Measurements from ENCODE around the gene PRDM1. TPM values are rescaled to one million over a fixed set of nuclear protein-coding genes. Genes with fewer than 3 reads are reported as not detected.

Gene PRDM1
- total and polyA plus RNA-seq, 11 donors = 0.36 to 10.8 (median 1.7) TPM

DNA sequence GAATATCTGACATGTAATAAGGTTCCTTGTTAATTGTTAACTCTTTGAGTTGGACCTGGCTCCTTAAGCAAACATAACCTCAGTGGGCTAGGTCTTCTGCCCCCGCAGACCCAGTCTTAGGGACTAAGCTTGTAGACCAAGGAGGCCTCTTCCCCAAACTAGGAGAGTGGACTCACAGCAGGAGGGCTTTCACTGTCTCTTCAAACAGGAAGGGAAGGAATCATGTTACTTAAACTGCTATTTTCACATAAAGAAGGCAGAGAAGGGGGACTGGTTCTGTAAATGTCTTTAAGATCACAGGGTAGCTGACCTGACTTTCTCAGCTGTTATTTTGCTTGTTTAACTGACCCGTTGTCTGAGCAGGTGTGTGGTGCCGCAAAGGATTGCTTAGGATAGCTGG lies 34.9 kb upstream of the PRDM1 start:
- no peak for DNase-seq
- peaks cover 0 to 4% (median 0%) of the 10 kb centered on the region in 9 donors for H3K27me3 ChIP-seq
- no peaks in the 10 kb centered on the region for H3K4me1 ChIP-seq
- intact Hi-C loops (cut with DNase I) = no loop called here
- 74 to 77% (median 75%) methylated on average over 3 of the region's 3 CpGs for WGBS, 4 donors
- H3K27ac ChIP-seq = no peak overlapping the region
- no peak overlapping the region for H3K4me3 ChIP-seq
- H3K9me3 ChIP-seq = no peaks in the 10 kb centered on the region
- ATAC-seq = no peak
- TF ChIP-seq, protein P1, sequence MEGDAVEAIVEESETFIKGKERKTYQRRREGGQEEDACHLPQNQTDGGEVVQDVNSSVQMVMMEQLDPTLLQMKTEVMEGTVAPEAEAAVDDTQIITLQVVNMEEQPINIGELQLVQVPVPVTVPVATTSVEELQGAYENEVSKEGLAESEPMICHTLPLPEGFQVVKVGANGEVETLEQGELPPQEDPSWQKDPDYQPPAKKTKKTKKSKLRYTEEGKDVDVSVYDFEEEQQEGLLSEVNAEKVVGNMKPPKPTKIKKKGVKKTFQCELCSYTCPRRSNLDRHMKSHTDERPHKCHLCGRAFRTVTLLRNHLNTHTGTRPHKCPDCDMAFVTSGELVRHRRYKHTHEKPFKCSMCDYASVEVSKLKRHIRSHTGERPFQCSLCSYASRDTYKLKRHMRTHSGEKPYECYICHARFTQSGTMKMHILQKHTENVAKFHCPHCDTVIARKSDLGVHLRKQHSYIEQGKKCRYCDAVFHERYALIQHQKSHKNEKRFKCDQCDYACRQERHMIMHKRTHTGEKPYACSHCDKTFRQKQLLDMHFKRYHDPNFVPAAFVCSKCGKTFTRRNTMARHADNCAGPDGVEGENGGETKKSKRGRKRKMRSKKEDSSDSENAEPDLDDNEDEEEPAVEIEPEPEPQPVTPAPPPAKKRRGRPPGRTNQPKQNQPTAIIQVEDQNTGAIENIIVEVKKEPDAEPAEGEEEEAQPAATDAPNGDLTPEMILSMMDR (IDR thresholded peaks at IDR 0.05) = no peak
- no peak for TF ChIP-seq POLR2A (IDR thresholded peaks at IDR 0.05)
- H3K36me3 ChIP-seq = no peaks in the 10 kb centered on the region

DNA sequence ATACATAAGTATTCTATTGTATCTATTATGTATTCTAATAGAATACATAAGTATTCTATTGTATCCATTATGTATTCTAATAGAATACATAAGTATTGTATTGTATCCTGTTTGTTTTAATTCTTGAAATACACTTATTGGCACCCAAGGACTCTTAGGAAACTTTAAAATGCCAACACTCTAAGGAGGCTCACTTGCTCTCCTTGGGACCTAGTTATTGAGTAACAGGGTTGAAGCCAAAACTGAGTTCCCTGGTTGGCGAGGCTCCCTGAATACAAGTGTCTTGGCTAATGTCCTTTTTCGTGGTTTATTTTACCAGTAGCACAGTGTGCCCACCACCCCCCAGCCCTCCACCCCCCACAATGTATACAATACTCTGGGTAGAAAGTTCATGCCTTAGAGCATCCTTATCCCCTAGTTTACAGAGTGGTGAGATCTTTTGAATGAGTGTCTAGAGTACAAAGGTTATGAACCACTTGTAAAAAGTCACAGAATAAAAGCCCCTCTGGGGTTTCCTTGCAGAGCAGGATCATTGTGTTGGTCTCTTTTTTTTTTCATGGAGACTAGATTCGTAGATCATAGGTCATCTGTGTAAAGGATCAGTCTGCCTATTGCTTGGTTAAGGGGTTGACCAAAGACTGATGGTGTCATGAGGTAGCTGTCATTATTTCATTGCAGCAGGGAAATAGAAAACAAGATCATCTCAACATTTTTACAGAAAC lies 32.5 kb upstream of the PRDM1 start:
- ATAC-seq = no peak
- DNase-seq = no peak
- Histone ChIP-seq H3K27ac (no peak overlapping the region), H3K4me1 (peaks cover 0 to 7% (median 0%) of the 10 kb centered on the region in 12 donors), H3K4me3 (no peak overlapping the region), H3K36me3 (no peaks in the 10 kb centered on the region), H3K9me3 (no peaks in the 10 kb centered on the region), H3K27me3 (peaks cover 0 to 4% (median 0%) of the 10 kb centered on the region in 9 donors)
- TF ChIP-seq, protein P1 (IDR thresholded peaks at IDR 0.05) = no peak
- TF ChIP-seq POLR2A (IDR thresholded peaks at IDR 0.05) = no peak
- 74 to 82% (median 77%) methylated on average over 3 of the region's 3 CpGs for WGBS, 4 donors
- intact Hi-C loops (cut with DNase I) = no loop called here

DNA sequence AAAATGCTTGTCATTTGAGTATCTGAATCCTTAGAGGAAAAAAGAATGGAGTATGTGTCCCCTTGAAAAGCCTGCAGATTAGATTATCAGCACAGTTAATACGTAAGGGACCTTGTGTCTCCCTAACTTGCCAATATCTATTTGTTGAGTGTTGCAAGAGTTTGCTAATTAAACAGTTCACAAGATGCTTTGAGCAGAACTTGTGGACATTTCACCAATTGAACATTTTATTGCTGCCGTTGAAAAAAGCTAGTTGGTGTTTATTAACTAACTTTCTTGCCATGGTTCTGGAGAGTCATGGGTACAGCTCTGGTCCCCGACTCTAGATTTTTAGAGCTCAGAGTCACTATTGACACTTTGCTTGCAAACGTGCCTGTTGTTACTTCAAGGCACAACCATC lies 30.6 kb upstream of the PRDM1 start:
- DNase-seq (no peak), ATAC-seq (no peak)
- 84 to 90% (median 86%) methylated on average over 4 of the region's 4 CpGs for WGBS, 4 donors
- Histone ChIP-seq H3K27me3 (peaks cover 0 to 6% (median 0%) of the 10 kb centered on the region in 9 donors), H3K27ac (no peak overlapping the region), H3K4me3 (no peak overlapping the region), H3K36me3 (no peaks in the 10 kb centered on the region), H3K4me1 (peaks cover 0 to 7% (median 0%) of the 10 kb centered on the region in 12 donors), H3K9me3 (no peaks in the 10 kb centered on the region)
- intact Hi-C loops (cut with DNase I) = no loop called here
- TF ChIP-seq POLR2A (IDR thresholded peaks at IDR 0.05) = no peak
- TF ChIP-seq, protein P1 (IDR thresholded peaks at IDR 0.05) = no peak

DNA sequence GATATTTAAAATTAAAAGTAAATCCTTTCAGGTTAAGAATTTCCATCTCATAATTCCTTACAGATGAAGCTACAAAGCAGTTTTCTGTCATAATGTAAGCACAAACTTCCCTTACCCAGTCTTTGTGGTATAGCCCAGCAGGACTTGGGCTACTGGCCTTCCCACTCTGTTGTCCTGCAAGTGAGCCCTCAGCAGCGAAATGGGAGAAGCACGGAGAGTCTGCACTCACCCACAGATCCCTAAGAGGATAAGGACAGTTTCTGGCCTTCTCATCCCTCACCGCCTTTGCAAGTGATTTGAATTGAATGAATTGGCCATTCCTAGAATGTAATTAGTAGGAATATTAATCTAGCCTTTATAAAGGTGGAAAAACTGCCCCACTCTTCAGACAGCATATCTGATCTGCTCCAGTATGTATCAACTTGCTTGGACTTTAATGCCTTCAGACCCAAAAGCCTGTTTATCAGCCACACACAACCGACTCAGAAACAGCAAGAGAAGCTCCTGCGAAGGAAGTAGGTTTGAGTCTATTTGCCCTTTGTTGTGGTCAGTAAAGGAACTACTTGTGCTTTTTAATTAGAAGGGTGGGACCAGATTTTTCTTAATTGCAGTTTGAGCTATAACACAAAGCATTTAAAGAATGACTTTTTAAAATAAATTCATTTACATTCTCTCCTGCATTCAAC lies 29.9 kb upstream of the PRDM1 start:
- no peaks in the 10 kb centered on the region for H3K9me3 ChIP-seq
- TF ChIP-seq, protein P1 (IDR thresholded peaks at IDR 0.05) = no peak
- no peak for TF ChIP-seq POLR2A (IDR thresholded peaks at IDR 0.05)
- whole genome bisulfite sequencing, 4 donors = 74 to 83% (median 80%) methylated on average over 5 of the region's 5 CpGs
- peaks cover 0 to 6% (median 0%) of the 10 kb centered on the region in 9 donors for H3K27me3 ChIP-seq
- intact Hi-C loops (cut with DNase I) = no loop called here
- H3K4me3 ChIP-seq = no peak overlapping the region
- H3K36me3 ChIP-seq = no peaks in the 10 kb centered on the region
- H3K27ac ChIP-seq = no peak overlapping the region
- H3K4me1 ChIP-seq = peaks cover 0 to 7% (median 0%) of the 10 kb centered on the region in 12 donors
- no peak for DNase-seq
- no peak for ATAC-seq

All from heart left ventricle (tissue), 16 donors.